ENCODE results near the gene PARP12.

The PARP12 gene

GRCh38 chr7:139987691-139988516 lies 74.8 kb downstream of the PARP12 start:
- no peak for DNase-seq

GRCh38 chr7:139985811-139986210 lies 76.9 kb downstream of the PARP12 start:
- DNase-seq: no peak

- DNase-seq: no peak
Observed at GRCh38 chr7:139984642-139985539, 77.9 kb downstream of the PARP12 start.

- DNase-seq: no peak
Observed at GRCh38 chr7:139982927-139983920, 79.5 kb downstream of the PARP12 start.

- no peak for DNase-seq
Observed at GRCh38 chr7:139981511-139981895, 81.2 kb downstream of the PARP12 start.

GRCh38 chr7:139976838-139977656 lies 85.7 kb downstream of the PARP12 start:
- no peak for DNase-seq

GRCh38 chr7:139976055-139976837 lies 86.5 kb downstream of the PARP12 start:
- DNase-seq: no peak

GRCh38 chr7:139974179-139974811 lies 88.5 kb downstream of the PARP12 start:
- DNase-seq: no peak

All from activated CD8-positive, alpha-beta memory T cell treated with anti-CD3 and anti-CD28 coated beads, Interleukin-2, amount 50 U/mL, for 48 hours (primary cell).